Measurements from ENCODE around the gene STK32C.

- TF ChIP-seq NFRKB (IDR thresholded peaks at IDR 0.05) (no peak), FOXK2 (IDR thresholded peaks at IDR 0.05) (no peak), CTBP1 (IDR thresholded peaks at IDR 0.05; ENCODE audit: borderline replicate concordance) (no peak), BHLHE40 (IDR thresholded peaks at IDR 0.05; ENCODE audit: borderline replicate concordance) (no peak), SUZ12 (IDR thresholded peaks at IDR 0.05) (no peak), ZNF384 (IDR thresholded peaks at IDR 0.05) (no peak), SP1 (IDR thresholded peaks at IDR 0.05) (no peak), ELF4 (IDR thresholded peaks at IDR 0.05) (no peak), FOXA1 (IDR thresholded peaks at IDR 0.05) (no peak), TARDBP (IDR thresholded peaks at IDR 0.05) (no peak), FOXM1 (IDR thresholded peaks at IDR 0.05; ENCODE audit: borderline replicate concordance) (no peak), HDGF (IDR thresholded peaks at IDR 0.05; ENCODE audit: borderline replicate concordance) (no peak), PKNOX1 (IDR thresholded peaks at IDR 0.05) (no peak), LEF1 (IDR thresholded peaks at IDR 0.05; ENCODE audit: borderline replicate concordance) (no peak)
Measured at GRCh38 chr10:132347211-132347930, 39.6 kb upstream of the STK32C start.

Measured in HEK293T (cell line).